Fibroblast of upper back skin (primary cell): Measurements from ENCODE around the gene PGM2L1.
A peak's percentile ranks its signal among the peaks of the same experiment; 100 is the strongest.
"Not testable (repeated sequence)": the region's sequence is repeated elsewhere in the genome, so short reads cannot be mapped to it uniquely, and the experiment has no call there.

Experiments used
- DNase-seq: peaks from one replicate; pipeline ENCODE4 v3.0.0-alpha.2; 2013

The PGM2L1 gene

DNA sequence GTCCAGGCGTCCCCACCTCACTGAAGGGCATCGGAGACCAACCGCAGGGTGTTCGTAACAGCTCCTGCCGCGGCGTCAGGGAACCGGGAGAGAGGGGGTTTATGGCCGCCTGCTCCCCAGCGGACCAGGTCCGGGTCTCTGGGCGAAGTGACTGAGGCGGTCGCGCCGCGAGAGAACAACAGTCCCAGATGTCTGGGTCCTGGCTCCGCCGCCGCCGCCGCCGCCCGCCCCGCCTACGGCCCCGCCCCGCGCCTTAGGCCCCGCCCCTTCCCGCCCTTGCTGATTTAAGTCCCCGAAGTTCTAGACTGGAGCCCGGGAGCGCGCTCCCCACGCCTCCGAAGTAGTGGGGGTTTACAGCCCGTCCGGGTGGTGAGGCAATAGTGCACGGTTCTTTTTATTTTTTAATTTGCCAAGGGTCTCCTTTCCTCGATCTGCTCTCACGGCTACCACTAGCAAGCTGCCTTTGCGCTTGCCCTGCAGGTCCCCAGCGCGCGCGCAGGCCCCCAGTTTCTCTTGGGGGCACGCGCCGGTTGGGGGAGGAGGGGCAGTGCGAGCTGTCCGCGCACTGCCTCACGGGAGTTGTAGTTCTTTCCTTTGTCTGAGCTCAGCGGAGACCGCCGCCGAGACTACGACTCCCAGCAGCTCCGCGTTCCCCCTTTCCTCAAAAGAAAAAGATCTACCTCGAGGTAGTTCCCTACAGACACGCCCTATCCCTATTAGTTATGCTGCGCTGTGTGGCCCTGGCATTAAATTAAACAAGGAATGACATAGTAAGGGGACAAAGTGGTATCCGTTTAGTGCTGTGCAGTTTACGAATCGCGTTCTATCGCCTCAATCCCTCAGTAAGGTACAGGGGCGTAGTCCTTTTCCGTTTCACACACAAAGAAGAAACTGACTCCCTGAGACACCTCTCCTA, at the start of gene PGM2L1:
PGM2L1 (minus strand) TSS at position 190 of the 916 bp plus-strand sequence. CDS start 272 bp downstream, outside the sequence.
- peak; percentile 94 for DNase-seq

DNA sequence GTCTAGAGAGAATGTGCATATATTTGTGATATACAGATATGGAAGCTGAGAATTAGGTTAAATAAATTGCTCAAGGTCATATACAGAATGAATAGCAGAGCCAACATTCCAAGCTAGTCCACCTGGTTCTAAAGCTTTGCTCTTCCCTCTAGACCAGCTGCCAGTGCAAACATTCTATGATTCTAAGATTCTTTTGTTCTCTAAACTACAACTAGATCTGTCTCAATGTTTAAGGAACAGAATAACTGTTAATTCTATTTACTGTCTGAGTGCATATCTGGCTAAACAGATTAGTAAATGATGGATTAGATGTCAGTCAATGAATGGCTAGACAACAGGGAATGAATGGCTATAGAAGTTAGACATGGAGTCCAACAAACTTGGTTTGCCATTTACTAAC, 49.5 kb upstream of the PGM2L1 start:
- no peak for DNase-seq

DNA sequence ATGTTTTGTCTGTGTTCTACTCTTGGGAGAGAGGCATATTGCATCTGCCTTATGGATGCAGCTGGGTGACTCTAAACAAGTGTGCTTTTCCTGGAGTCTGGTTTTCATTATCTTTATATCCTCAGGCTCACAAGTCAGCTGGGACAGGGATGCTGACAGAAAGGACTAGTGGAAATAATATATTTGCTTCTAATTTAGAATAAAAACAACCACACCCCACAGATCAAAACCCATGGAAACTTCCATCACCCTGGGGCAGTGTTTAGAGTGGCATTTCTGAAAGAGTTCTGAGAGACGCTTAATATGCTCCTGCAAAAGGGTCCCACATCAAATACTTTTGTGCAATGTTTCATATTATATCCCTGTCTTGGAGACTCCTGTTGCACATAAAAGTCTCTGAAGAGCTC, 48.3 kb upstream of the PGM2L1 start:
- peak; percentile 43 for DNase-seq

DNA sequence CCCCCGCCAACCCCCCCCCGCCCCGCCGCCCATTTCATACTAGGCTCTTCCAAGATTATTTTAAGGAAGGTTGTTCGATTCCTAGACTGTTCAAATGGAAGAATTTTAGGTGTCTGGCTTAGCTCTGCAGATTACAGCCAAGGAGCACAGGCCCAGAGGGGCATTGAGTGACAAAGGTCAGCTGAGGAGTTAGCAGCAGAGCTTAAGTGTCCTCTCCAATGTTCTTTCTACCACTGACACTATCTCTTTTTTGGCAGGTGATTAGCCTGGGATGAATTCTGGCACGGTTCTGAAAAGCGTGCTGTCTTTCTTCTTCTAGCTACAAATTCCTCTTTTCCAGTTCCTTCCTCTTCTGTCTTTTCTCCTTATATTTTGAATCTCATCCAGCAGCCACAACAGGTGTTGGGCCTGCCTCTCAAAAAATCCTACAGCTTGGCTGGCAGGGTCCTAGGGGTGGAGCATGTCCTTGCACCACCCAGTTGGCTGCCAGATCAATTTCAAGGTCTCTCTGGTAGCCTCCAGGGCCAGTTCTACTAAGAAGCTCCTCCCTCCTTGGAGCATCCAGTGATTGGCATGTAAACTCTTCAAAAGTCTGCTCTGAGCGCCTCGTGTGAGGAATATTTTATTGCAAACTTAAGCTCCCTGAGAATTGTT, 46.1 kb upstream of the PGM2L1 start:
- DNase-seq, result no peak

DNA sequence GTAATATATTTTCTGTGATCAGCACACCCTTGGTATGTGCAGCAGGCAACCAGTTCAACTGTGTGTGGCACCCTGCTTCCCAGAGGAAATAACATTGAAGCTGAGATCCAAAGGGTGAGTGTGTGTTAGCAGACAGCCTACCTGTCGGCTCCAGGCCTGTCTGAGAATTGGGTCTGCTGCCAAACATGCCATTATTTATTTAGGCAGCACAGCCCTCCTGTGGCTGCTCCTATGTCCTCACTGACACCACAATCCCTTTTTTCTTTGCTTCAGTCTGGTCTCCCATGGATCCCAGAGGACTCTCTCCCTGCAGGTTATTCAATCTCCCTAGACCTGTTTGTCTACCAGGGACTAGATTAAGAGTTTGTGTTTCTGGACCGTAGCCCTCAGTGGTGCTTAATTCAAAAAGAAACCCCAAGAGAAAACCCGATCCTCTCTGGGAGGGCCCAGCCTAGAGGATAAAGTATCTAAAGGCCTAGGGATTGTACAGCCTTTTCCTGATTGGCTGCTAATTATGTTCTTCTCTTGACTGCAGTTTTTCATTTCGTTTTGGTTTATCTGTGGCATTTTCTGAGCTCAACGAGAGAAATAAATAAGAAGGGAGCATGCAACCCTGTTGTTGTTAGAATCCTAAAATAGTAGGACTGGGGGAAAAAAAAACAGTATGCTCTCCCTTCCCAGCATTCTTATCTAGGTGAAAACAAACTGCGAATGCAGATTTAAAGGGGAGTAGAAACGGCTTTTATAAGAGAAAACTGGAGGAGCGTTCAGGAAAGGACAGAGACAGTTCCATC, 45.0 kb upstream of the PGM2L1 start:
- no peak for DNase-seq

DNA sequence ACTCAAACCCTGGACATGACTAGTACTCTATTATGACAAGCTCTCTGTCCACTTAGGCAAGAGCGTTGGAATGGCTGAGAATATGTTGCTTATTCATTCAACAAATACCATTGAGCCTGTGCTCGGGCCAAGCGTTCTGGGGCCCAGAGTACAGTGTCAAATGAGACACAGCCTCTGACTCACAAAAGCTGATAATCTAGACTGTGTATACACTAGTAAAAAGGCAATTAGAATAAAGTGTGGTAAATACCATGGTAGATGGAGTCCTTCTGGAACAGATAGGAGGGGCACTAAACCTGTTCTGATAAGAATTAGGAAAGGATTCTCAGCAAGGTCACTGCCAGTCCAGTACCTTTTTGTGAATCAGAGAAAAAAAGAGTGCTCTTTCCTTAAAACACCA, 44.4 kb upstream of the PGM2L1 start:
- DNase-seq, result no peak

DNA sequence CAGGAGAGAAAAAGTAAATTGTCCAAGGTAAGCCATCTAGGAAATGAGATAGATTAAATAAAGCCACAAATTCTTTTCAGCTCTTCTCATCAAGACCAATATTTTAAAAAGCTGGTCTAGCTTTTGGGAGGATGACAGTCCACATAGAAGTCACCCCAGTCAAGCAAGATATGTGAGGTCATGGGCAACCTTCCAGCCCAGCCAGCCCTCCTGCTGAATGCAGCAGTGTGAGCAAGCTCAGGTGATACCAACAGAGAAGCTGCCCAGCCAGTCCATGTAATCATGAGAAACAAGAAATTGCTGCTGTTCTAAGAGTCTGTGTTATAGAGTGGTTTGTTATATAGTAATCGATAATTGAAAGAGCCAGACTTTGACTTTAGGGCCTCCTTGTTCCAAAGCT, 40.4 kb upstream of the PGM2L1 start:
- DNase-seq, result no peak

DNA sequence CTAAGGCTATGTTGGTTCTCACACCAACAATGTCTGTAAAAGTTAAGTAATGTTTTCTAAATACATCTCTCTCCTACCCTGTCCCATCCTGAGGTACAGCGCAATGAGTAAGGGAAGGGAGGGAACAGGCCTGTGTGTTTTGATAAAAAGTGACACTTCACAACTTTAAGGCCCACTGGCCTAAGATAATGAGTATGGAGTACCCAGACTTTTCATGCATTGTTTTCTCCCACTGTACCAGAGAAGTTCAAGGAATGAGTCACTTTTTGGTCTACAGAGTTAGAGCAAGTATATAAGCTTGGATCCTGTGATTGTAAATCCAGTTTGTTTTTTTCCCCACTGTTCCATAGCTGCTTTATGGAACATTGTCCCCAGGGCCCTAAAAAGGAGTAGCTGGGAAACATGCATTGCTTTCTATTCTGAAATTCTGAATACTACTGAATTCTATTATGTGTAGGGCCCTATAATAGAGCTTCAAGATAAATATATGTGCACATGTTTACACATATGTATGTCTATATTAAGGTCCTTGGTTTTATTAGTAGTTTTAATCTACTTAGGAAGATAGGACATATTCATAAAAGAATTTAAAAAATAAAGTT, 39.3 kb upstream of the PGM2L1 start:
- DNase-seq, result no peak

DNA sequence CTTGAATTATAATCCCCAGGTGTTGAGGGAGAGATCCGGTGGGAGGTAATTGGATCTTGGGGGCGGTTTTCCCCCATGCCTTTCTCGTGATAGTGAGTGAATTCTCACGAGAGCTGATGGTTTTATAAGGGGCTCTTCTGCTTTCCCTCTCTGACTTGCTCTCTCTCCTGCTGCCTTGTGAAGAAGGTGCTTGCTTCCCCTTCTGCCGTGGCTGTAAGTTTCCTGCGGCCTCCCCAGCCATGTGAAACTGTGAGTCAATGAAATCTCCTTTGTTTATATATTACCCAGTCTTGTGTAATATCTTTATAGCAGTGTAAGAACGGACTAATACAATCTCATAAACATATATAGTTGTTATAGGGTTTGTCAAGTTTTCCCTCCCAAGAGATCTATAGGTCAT, 36.3 kb upstream of the PGM2L1 start:
- no peak for DNase-seq

DNA sequence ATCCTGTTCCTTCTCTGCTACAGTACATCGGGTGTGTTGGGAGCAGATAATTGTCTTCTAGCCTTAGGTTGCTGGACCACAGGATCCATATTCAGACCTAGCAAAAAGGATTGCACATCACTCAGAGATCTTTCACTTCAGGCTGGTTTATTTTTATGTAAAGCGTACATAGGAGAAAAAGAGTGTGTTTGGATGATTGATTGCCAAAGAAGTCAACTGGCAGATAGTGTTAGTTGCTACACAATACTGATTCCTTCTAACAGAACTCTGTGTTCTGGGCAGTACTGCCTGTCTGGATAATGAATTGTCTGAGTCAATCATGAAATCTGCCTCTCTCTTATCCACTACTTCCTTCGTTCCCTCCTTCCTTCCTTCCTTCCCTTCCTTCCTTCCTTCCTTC, 31.0 kb upstream of the PGM2L1 start:
- DNase-seq, result no peak

DNA sequence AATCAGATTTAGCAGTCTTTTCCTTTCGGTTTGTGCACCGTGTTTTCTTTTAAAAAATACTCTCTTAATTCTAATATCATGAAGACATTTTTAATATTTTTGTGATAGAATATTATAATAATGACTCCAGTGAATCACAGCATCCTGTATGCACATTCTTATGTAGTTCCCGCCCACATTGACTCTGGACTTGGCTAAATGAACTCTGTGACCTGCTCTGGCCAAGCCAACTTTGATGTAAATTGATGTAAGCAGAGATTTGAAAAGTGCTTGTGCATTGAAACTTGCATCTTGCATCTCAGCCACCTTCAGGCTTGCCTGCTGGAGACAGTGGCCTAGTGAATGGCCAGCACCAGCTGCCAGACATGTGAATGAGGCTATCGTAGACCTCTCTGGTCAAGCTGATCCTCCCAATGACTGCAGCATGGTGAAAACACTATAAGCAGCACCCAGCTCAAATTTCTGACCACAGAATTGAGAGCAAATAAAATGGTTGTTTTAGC, 29.2 kb upstream of the PGM2L1 start:
- no peak for DNase-seq

DNA sequence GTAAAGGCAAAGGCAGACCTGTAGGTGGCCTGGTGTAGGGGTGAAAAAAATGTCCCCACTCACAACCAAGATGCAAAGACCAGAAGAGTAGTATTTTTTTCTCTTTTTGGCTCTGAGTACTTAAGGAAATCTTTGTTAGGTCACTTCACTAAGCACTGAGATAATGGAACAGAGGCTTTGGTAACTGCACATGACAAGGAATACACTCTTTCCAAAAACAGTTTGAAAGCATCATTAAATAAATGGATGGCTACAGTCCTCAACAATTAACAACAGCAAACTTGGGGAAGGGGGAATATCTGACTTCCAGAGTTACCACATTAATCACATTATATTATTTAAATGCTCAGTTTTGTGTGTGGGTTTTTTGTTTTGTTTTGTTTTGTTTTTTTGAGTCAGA, 26.9 kb upstream of the PGM2L1 start:
- no peak for DNase-seq

DNA sequence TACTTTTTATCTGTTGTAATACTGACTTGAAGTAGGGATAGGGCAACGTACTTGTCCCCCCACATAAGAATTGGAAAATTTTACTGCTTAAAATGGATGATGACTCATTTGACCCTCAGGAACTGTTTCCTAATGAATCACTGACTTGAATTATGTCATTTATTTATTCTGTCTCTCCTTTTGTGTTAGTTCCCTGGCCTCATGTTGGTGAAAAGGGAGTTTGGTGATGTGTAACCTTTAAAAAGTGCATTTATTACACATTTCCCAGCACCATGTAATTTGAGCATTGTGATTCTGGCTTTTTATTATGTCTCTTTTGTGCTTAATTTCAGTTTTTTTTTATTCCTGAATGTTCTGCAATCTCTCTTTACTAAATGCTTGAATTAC, 20.3 kb upstream of the PGM2L1 start:
- peak; percentile 59 for DNase-seq

DNA sequence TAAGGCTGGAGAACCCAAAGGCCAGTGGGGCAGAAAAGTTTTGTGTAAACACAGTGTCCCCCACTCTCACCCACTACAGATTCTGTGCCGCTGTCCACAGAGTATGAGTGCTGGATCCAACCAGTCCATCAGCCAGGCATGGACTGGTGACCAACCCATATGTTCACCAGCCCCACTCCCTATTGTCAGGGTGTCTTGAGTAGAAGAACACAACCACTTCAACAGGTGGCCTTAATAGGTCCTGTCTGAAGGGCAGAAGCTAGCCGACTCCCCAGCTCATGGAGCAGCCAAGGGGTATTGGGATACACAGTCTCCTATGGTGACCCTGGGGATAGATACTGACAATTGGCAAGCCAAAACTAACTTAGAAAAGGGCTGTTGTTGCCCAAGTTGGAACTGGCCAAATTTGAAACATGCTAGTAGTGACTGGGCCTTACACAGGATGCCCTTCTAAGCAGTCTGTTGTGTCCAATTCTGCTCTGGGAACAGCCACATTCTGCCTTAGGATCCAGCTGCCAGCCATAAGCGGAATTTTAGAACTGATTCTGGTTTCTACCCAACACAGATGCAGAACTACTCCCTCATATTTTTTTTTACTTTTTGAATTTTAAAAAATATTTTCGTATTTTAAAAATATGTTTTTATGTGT, 19.8 kb upstream of the PGM2L1 start:
- DNase-seq, result peak; percentile 10

DNA sequence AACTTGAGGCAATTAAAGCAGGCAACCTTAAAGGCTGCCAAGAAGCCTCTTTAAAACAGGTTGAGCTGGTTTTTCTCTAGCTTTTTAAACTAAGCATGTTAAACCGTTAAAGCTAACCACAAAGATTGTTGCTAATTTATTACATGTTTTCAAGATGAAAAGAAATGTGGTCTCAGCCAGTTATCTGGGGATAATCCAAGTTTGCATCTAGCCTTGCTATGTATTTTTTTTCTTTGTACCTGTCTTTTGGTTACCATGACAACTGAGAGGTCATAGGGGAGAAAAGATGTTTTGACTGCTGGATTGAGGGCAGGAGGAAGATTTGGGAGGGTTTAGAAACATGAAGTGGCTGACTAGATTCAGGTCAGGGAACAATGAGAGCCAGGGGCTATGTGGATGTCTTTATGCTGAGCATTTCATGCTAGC, 19.2 kb upstream of the PGM2L1 start:
- peak; percentile 63 for DNase-seq

DNA sequence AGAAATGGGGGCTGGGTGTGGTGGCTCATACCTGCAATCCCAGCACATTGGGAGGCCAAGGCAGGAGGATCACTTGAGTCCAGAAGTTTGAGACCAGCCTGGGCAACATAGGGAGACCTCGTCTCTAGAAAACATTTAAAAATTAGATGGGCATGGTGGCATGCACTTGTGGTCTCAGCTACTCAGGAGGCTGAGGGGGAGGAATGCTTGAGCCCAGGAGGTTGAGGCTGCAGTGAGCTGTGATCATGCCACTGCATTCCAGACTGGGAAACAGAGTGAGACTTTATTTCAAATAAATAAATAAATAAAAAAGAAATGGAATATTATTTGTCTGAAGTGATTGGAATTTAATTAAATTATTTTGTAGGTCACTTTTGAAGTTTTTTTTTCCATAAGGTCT, 18.7 kb upstream of the PGM2L1 start:
- DNase-seq, result not testable (repeated sequence)

DNA sequence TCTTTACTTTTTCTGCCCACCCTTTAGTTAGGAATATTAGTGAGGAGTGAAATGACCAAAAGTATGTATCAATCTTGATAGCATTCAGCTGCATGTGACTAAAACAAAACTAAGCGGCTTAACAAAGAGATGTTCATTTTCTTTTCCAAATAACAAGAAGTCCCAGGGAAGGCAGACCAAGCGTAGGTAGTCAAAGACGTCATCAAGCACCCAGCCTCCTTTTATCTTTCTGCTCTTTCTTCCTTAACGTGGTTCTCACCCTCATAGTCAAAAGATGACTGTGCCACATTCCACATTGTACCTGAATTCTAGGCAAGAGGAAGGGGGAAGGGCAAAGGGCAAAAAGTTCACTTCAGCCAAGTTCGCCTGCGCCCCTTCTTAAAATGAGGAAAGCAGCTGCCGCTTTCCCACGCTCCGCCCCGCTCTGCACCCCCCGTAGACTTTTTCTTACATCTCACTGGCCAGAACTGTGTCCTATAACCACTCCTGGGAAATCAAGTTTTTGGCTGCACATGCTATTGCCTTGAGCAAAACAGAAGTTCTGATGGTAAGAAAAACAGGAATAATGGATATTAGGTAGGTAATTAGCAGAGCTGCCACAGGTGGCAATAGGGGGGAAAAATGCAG, 14.6 kb upstream of the PGM2L1 start:
- no peak for DNase-seq

DNA sequence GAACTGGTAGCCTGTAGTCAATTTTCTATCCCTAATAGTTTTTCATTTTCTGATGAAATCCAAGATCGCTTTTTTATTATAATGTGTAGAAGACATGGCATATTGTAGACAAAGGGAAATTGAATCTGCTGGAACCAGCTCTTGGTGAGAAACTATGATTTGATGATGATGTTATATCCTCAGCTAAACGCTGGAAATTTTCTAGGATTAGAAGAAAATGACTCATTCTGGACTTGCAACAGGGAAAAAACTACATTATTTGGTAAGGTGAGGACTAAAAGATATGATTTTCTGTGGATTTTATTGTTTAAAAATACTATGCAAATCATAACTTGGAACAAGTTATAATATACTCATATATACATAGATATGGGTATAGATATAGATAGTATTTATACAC, 14.1 kb upstream of the PGM2L1 start:
- peak; percentile 18 for DNase-seq

DNA sequence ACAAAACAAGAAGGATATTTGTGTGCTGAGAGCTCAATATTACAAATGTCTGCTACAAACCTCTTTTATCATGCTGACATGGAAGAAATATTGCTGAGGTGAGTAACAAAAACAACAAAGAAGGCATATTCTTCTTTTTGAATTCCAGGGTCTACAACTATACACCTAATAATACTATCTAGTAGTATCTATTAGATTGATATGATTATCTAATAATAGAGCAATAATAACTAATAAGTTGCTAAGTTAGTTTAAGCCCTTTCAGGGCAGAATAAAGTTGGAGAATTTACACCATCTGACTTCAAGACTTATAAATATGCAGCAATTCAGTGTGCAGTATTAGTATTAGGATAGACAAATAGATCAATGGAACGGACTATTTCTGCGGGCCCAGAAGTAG, 11.4 kb upstream of the PGM2L1 start:
- no peak for DNase-seq

DNA sequence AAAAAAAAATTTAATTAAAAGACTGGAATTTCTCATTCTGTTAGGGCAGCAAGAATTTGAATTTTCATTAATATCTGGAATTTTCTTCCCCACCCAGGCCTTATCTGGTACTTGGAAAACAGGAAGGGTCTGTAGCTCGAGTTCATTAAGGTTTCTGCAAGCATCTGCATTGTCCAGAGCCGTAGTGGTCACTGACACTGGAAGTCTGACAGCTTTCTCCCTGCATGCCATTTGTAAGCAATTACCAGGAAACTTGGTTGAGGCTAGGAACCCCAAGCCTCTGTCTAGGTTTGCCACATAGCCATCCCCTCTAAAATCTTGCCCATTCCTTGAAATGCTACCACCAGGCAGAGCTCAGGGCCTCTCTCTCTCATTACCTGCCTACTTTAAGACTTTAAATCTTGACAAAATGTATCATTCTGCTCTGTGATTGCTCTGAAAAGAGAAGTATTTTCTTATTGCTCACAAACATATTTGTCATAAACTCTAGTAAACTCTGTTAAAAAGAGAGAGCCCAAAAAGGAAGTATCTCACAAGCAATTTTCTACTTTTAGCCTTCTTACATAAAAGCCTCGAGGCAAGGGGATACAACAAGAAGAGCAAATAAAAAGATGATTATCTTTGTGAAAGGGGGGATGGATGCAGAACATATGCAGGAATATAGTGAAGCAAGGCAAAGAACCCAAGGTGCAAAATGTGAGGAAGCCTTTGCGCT, 5.5 kb upstream of the PGM2L1 start:
- no peak for DNase-seq

DNA sequence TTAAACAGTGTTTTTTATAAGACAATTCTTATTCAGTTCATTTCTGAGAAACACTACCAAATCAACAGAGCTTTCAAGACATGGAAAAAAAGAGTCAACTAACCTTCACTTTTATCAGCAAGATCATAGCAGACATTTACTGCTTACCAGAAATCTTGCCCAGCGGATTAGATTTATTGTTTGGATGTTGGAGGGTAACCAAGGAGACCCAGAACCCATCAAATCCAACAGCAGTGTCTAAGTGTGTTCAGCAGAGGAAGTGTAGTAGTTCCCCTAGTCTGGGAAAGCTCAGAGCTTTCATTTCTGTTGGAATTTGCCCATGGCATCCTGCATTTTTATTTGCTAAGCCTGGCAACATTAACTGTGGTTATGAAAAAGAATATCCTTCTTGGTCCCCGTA, 2.4 kb upstream of the PGM2L1 start:
- DNase-seq, result no peak
